HepG2 (cell line): ENCODE data around the gene SERHL2. TPM values are rescaled to one million over a fixed set of nuclear protein-coding genes. Genes with fewer than 3 reads are reported as not detected.
A peak's percentile ranks its signal among the peaks of the same experiment; 100 is the strongest.

Experiments
- ARID2 ChIP-seq: sonication (generic); formaldehyde crosslinking; IDR thresholded peaks from 2 replicates; pipeline ENCODE4 v1.8.1; 2022; ENCODE audit warnings: mild to moderate bottlenecking, missing genetic modification reagents, borderline replicate concordance
- ATF1 ChIP-seq: IDR thresholded peaks from 2 replicates; pipeline ENCODE4 v1.6.1; 2016; ENCODE audit warnings: mild to moderate bottlenecking, control low read depth
- CBFB ChIP-seq: sonication (generic); formaldehyde crosslinking; IDR thresholded peaks from 2 replicates; pipeline ENCODE4 v1.4.0; 2020; ENCODE audit warnings: missing genetic modification reagents
- HIVEP1 ChIP-seq: sonication (generic); formaldehyde crosslinking; IDR thresholded peaks from 2 replicates; pipeline ENCODE4 v1.4.0; 2020; ENCODE audit warnings: mild to moderate bottlenecking, missing genetic modification reagents
- JDP2 ChIP-seq: sonication (generic); formaldehyde crosslinking; IDR thresholded peaks from 2 replicates; pipeline ENCODE4 v1.8.1; 2022; ENCODE audit warnings: missing genetic modification reagents, borderline replicate concordance
- KLF9 ChIP-seq: IDR thresholded peaks from 2 replicates; pipeline ENCODE4 v1.6.1; 2016; ENCODE audit warnings: low read depth
- NR2C2 ChIP-seq: sonication (generic); formaldehyde crosslinking; IDR thresholded peaks from 2 replicates; pipeline ENCODE4 v1.4.0; 2020; ENCODE audit warnings: missing genetic modification reagents, mild to moderate bottlenecking, moderate library complexity, borderline replicate concordance
- PAWR ChIP-seq: sonication (generic); formaldehyde crosslinking; IDR thresholded peaks from 2 replicates; pipeline ENCODE4 v1.4.0; 2020; ENCODE audit warnings: missing genetic modification reagents, mild to moderate bottlenecking, borderline replicate concordance
- PCBP1 ChIP-seq: fragments of 200-400 bp; formaldehyde crosslinking; IDR thresholded peaks from 2 replicates; pipeline ENCODE4 v1.6.1; 2017; ENCODE audit warnings: mild to moderate bottlenecking, low read depth, low read length, borderline replicate concordance
- PRPF4 ChIP-seq: fragments of 200-400 bp; formaldehyde crosslinking; IDR thresholded peaks from 2 replicates; pipeline ENCODE4 v1.6.1; 2016; ENCODE audit warnings: low read length, low read depth; ENCODE audit not compliant: poor library complexity, severe bottlenecking
- RFXANK ChIP-seq: IDR thresholded peaks from 2 replicates; pipeline ENCODE4 v1.6.1; 2016
- WIZ ChIP-seq: sonication (generic); formaldehyde crosslinking; IDR thresholded peaks from 2 replicates; pipeline ENCODE4 v1.5.1; 2020; ENCODE audit warnings: mild to moderate bottlenecking, missing genetic modification reagents
- ZFX ChIP-seq: sonication (generic); formaldehyde crosslinking; IDR thresholded peaks from 2 replicates; pipeline ENCODE4 v1.4.0; 2020; ENCODE audit warnings: mild to moderate bottlenecking, low read depth, missing genetic modification reagents, moderate library complexity
- ZFY ChIP-seq: sonication (generic); formaldehyde crosslinking; IDR thresholded peaks from 2 replicates; pipeline ENCODE4 v1.4.0; 2020; ENCODE audit warnings: missing genetic modification reagents
- ZNF251 ChIP-seq: sonication (generic); formaldehyde crosslinking; IDR thresholded peaks from 2 replicates; pipeline ENCODE4 v1.9.0; 2021; ENCODE audit warnings: mild to moderate bottlenecking, missing genetic modification reagents
- ZNF335 ChIP-seq: sonication (generic); formaldehyde crosslinking; IDR thresholded peaks from 2 replicates; pipeline ENCODE4 v1.4.0; 2020; ENCODE audit warnings: missing genetic modification reagents
- ZNF34 ChIP-seq: sonication (generic); formaldehyde crosslinking; IDR thresholded peaks from 2 replicates; pipeline ENCODE4 v1.4.0; 2020; ENCODE audit warnings: mild to moderate bottlenecking, missing genetic modification reagents, borderline replicate concordance
- ZNF563 ChIP-seq: sonication (generic); formaldehyde crosslinking; IDR thresholded peaks from 2 replicates; pipeline ENCODE4 v1.8.0; 2022; ENCODE audit warnings: mild to moderate bottlenecking, moderate library complexity, missing genetic modification reagents
- ZNF746 ChIP-seq: sonication (generic); formaldehyde crosslinking; IDR thresholded peaks from 2 replicates; pipeline ENCODE4 v1.8.0; 2022; ENCODE audit warnings: mild to moderate bottlenecking, missing genetic modification reagents
- polyA plus RNA-seq, 8 experiments: library from polyadenylated mRNA; depleted of rRNA in 3 of 8; stranded (reverse) in 7 of 8; unstranded in 1 of 8; fragments of >200 nt; fragmentation: Illumina TruSeq in 4 of 8; extraction: Trizol in 4 of 8; gene quantifications; 2 replicates each; pipeline versions ENCODE4 v1.2.1 to v1.2.3, GENCODE V29; 2011 to 2016; ENCODE audit warnings: low read depth in 4 of 8, missing spikeins in 1 of 8, mixed read lengths in 1 of 8; ENCODE audit not compliant: insufficient read depth in 1 of 8
- total RNA-seq, 5 experiments: library from RNA; depleted of rRNA; stranded (reverse); fragments of >200 nt; fragmentation: Illumina TruSeq; extraction: Trizol; gene quantifications; 2 replicates each; pipeline ENCODE4 v1.2.3, GENCODE V29; 2016; ENCODE audit warnings: low read depth in 1 of 5
- TF ChIP-seq, protein P1 (sequence below): sonication (generic); formaldehyde crosslinking; IDR thresholded peaks from 2 replicates; pipeline ENCODE4 v1.4.0; 2020; ENCODE audit warnings: missing genetic modification reagents
- TF ChIP-seq, protein P2 (sequence below): sonication (generic); formaldehyde crosslinking; IDR thresholded peaks from 2 replicates; pipeline ENCODE4 v1.5.0; 2020; ENCODE audit warnings: mild to moderate bottlenecking, missing genetic modification reagents, moderate library complexity
- TF ChIP-seq, protein P3 (sequence below): sonication (generic); formaldehyde crosslinking; IDR thresholded peaks from 2 replicates; pipeline ENCODE4 v1.8.1; 2023; ENCODE audit warnings: mild to moderate bottlenecking, moderate library complexity, missing genetic modification reagents
- TF ChIP-seq, protein P4 (sequence below): sonication (generic); formaldehyde crosslinking; IDR thresholded peaks from 2 replicates; pipeline ENCODE4 v1.4.0; 2020; ENCODE audit warnings: mild to moderate bottlenecking, missing genetic modification reagents

Gene SERHL2
- total and polyA plus RNA-seq, 2 of the 13 experiments (the other 11 are each of a cell fraction or from before 2014, with no cell fraction given), result 1.0 to 1.8 TPM

DNA sequence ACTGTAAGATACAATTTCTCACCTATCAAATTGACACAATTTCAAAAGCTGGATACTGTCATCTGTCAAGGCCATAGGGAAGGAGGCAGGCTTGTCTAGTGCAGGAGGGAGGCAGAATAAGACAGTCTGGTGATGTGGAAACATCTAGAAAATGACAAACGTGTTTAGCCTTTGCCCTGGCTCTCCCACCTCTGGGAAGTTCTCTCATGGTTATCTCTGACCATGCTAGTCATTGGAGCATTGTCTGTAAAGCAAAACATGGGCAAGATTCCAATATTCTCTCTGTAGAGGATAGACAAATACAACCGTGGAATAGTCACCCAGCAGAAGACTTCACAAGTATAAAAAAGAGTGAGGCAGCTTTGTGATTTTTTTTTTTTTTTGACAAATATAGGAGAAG, 9.1 kb upstream of the SERHL2 start (continued):
- TF ChIP-seq, protein P1, sequence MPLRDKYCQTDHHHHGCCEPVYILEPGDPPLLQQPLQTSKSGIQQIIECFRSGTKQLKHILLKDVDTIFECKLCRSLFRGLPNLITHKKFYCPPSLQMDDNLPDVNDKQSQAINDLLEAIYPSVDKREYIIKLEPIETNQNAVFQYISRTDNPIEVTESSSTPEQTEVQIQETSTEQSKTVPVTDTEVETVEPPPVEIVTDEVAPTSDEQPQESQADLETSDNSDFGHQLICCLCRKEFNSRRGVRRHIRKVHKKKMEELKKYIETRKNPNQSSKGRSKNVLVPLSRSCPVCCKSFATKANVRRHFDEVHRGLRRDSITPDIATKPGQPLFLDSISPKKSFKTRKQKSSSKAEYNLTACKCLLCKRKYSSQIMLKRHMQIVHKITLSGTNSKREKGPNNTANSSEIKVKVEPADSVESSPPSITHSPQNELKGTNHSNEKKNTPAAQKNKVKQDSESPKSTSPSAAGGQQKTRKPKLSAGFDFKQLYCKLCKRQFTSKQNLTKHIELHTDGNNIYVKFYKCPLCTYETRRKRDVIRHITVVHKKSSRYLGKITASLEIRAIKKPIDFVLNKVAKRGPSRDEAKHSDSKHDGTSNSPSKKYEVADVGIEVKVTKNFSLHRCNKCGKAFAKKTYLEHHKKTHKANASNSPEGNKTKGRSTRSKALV (CRISPR knock-in tag), result no peak
- no peak for TF ChIP-seq CBFB (CRISPR knock-in tag)
- TF ChIP-seq RFXANK (CRISPR knock-in tag), result no peak
- TF ChIP-seq ARID2 (CRISPR knock-in tag), result no peak
- no peak for TF ChIP-seq PRPF4
- TF ChIP-seq, protein P2, sequence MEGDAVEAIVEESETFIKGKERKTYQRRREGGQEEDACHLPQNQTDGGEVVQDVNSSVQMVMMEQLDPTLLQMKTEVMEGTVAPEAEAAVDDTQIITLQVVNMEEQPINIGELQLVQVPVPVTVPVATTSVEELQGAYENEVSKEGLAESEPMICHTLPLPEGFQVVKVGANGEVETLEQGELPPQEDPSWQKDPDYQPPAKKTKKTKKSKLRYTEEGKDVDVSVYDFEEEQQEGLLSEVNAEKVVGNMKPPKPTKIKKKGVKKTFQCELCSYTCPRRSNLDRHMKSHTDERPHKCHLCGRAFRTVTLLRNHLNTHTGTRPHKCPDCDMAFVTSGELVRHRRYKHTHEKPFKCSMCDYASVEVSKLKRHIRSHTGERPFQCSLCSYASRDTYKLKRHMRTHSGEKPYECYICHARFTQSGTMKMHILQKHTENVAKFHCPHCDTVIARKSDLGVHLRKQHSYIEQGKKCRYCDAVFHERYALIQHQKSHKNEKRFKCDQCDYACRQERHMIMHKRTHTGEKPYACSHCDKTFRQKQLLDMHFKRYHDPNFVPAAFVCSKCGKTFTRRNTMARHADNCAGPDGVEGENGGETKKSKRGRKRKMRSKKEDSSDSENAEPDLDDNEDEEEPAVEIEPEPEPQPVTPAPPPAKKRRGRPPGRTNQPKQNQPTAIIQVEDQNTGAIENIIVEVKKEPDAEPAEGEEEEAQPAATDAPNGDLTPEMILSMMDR (CRISPR knock-in tag), result no peak
- no peak for TF ChIP-seq ZFX (CRISPR knock-in tag)
- no peak for TF ChIP-seq HIVEP1 (CRISPR knock-in tag)
- TF ChIP-seq ZNF251 (CRISPR knock-in tag), result no peak
- TF ChIP-seq, protein P3, sequence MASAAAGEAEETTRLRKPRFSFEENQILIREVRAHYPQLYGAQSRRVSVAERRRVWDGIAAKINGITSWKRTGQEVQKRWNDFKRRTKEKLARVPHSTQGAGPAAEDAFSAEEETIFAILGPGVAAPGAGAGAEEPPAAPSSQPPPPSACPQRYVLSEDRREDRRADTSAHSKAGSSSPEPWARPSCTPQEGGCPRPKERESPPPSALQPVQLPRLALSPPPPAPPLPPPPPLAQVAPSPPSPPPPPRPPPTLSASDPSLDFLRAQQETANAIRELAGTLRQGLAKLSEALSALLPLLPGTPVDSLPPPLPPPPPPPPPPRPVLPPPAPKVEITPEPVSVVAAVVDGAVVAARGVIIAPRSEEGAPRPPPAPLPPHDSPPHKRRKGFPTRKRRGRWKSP (CRISPR knock-in tag), result no peak
- no peak for TF ChIP-seq PAWR (CRISPR knock-in tag)
- no peak for TF ChIP-seq ZNF34 (CRISPR knock-in tag)
- TF ChIP-seq WIZ (CRISPR knock-in tag), result no peak
- no peak for TF ChIP-seq NR2C2 (CRISPR knock-in tag)
- TF ChIP-seq ZNF335, result 0 out of 2 replicates have a peak, but pooled peaks have one; percentile 16
- TF ChIP-seq PCBP1, result no peak
- no peak for TF ChIP-seq KLF9 (CRISPR knock-in tag)
- TF ChIP-seq ZNF563, result no peak
- no peak for TF ChIP-seq ATF1 (CRISPR knock-in tag)
- TF ChIP-seq ZNF746, result no peak
- no peak for TF ChIP-seq ZFY
- no peak for TF ChIP-seq JDP2 (CRISPR knock-in tag)
- TF ChIP-seq, protein P4, sequence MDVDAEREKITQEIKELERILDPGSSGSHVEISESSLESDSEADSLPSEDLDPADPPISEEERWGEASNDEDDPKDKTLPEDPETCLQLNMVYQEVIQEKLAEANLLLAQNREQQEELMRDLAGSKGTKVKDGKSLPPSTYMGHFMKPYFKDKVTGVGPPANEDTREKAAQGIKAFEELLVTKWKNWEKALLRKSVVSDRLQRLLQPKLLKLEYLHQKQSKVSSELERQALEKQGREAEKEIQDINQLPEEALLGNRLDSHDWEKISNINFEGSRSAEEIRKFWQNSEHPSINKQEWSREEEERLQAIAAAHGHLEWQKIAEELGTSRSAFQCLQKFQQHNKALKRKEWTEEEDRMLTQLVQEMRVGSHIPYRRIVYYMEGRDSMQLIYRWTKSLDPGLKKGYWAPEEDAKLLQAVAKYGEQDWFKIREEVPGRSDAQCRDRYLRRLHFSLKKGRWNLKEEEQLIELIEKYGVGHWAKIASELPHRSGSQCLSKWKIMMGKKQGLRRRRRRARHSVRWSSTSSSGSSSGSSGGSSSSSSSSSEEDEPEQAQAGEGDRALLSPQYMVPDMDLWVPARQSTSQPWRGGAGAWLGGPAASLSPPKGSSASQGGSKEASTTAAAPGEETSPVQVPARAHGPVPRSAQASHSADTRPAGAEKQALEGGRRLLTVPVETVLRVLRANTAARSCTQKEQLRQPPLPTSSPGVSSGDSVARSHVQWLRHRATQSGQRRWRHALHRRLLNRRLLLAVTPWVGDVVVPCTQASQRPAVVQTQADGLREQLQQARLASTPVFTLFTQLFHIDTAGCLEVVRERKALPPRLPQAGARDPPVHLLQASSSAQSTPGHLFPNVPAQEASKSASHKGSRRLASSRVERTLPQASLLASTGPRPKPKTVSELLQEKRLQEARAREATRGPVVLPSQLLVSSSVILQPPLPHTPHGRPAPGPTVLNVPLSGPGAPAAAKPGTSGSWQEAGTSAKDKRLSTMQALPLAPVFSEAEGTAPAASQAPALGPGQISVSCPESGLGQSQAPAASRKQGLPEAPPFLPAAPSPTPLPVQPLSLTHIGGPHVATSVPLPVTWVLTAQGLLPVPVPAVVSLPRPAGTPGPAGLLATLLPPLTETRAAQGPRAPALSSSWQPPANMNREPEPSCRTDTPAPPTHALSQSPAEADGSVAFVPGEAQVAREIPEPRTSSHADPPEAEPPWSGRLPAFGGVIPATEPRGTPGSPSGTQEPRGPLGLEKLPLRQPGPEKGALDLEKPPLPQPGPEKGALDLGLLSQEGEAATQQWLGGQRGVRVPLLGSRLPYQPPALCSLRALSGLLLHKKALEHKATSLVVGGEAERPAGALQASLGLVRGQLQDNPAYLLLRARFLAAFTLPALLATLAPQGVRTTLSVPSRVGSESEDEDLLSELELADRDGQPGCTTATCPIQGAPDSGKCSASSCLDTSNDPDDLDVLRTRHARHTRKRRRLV (CRISPR knock-in tag), result no peak
